Measurements from ENCODE around the gene SMYD3.

SMYD3 gene

DNA sequence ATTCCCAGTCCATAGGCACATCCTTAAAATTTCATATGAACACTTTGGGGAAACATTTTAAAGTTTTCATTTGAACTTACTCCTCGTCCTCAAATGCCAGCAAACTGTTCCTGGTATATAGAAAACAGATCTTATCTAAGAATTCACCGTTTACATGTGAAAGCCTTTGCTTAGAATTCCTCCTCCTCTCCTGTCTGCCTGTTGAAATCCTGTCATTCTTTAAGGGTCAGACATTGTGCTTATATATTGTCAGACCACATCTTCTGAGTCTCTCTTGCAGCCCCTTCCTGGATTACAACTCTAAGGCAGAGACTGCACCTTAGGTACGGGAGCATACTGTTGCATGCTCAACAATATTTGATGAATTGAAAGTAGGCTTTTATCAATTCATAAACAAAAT is 239.7 kb downstream of the SMYD3 start:
- TF ChIP-seq, protein P1, sequence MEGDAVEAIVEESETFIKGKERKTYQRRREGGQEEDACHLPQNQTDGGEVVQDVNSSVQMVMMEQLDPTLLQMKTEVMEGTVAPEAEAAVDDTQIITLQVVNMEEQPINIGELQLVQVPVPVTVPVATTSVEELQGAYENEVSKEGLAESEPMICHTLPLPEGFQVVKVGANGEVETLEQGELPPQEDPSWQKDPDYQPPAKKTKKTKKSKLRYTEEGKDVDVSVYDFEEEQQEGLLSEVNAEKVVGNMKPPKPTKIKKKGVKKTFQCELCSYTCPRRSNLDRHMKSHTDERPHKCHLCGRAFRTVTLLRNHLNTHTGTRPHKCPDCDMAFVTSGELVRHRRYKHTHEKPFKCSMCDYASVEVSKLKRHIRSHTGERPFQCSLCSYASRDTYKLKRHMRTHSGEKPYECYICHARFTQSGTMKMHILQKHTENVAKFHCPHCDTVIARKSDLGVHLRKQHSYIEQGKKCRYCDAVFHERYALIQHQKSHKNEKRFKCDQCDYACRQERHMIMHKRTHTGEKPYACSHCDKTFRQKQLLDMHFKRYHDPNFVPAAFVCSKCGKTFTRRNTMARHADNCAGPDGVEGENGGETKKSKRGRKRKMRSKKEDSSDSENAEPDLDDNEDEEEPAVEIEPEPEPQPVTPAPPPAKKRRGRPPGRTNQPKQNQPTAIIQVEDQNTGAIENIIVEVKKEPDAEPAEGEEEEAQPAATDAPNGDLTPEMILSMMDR (IDR thresholded peaks at IDR 0.05; ENCODE audit: insufficient read depth, low read length, poor library complexity, severe bottlenecking) = no peak
- TF ChIP-seq EZH2phosphoT487 (conservative IDR thresholded peaks at IDR 0.05; ENCODE audit: low read length) = no peak
- Histone ChIP-seq H3K36me3 (ENCODE audit: low read length) (no peaks in the 10 kb centered on the region), H3K9me3 (ENCODE audit: insufficient read depth, low read length) (no peaks in the 10 kb centered on the region), H3K27me3 (ENCODE audit: low read length) (no peaks in the 10 kb centered on the region), H3K9ac (ENCODE audit: low read length) (no peak overlapping the region), H3F3A (ENCODE audit: insufficient read depth) (no peaks in the 10 kb centered on the region), H4K20me1 (ENCODE audit: low read depth, low read length) (no peaks in the 10 kb centered on the region), H3K9me2 (replicated peaks; ENCODE audit: insufficient read depth, low read length) (no peaks in the 10 kb centered on the region), H3K79me2 (ENCODE audit: insufficient read depth, low read length) (no peaks in the 10 kb centered on the region), H3K27ac (ENCODE audit: low read depth, low read length) (no peak overlapping the region), H3K4me2 (ENCODE audit: low read depth, low read length, poor library complexity, severe bottlenecking) (no peak overlapping the region), H3K4me3 (ENCODE audit: insufficient read depth, low read length, poor library complexity, severe bottlenecking) (no peak overlapping the region), H2AFZ (ENCODE audit: low read depth, low read length, severe bottlenecking) (no peak overlapping the region)

DNA sequence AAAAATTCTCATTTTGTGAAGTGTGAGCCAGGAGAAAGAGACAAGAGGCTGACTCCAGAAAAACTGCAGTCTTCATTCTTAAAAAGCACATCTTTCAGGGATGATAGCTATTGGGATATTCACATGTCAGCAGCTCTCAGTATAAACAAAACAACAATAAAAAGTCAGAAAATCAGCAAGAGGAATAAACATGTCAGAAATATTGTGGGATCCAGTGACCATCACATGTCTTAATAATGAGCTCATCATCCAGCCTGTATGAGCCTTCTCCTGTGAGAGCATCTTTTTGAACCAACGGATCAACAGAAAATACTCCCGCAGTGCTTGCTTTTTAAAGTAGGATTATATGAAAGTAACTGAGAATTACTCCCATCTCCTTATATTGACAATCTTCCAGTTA is 241.6 kb downstream of the SMYD3 start:
- Histone ChIP-seq H3F3A (ENCODE audit: insufficient read depth) (no peaks in the 10 kb centered on the region), H4K20me1 (ENCODE audit: low read depth, low read length) (no peaks in the 10 kb centered on the region), H3K36me3 (ENCODE audit: low read length) (no peaks in the 10 kb centered on the region), H2AFZ (ENCODE audit: low read depth, low read length, severe bottlenecking) (no peak overlapping the region), H3K9me2 (replicated peaks; ENCODE audit: insufficient read depth, low read length) (no peaks in the 10 kb centered on the region), H3K27me3 (ENCODE audit: low read length) (no peaks in the 10 kb centered on the region), H3K9me3 (ENCODE audit: insufficient read depth, low read length) (no peaks in the 10 kb centered on the region), H3K9ac (ENCODE audit: low read length) (no peak overlapping the region), H3K79me2 (ENCODE audit: insufficient read depth, low read length) (no peaks in the 10 kb centered on the region), H3K27ac (ENCODE audit: low read depth, low read length) (no peak overlapping the region), H3K4me3 (ENCODE audit: insufficient read depth, low read length, poor library complexity, severe bottlenecking) (no peak overlapping the region), H3K4me2 (ENCODE audit: low read depth, low read length, poor library complexity, severe bottlenecking) (no peak overlapping the region)
- TF ChIP-seq, protein P1 (IDR thresholded peaks at IDR 0.05; ENCODE audit: insufficient read depth, low read length, poor library complexity, severe bottlenecking) = no peak
- no peak for TF ChIP-seq EZH2phosphoT487 (conservative IDR thresholded peaks at IDR 0.05; ENCODE audit: low read length)

DNA sequence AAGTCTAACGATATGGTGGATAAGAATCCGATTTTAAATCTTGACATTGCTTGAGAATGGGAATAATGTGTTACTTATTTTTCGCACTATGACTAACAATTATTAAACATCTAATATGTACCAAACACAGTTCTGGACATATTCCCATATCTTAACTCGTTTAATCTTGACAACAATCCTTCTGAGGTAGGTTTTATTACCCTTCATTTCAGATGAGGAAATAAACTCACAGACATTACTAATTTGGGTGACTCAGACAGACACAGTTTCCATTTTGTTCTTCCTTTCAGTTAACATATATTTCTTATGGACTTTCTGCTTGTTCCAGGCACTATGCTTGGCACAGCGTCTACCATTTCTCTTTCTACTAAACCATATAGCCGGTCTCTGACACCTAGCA is 244.8 kb downstream of the SMYD3 start:
- TF ChIP-seq, protein P1 (IDR thresholded peaks at IDR 0.05; ENCODE audit: insufficient read depth, low read length, poor library complexity, severe bottlenecking) = no peak
- no peak for TF ChIP-seq EZH2phosphoT487 (conservative IDR thresholded peaks at IDR 0.05; ENCODE audit: low read length)
- no peaks in the 10 kb centered on the region for H3F3A ChIP-seq (ENCODE audit: insufficient read depth)
- no peaks in the 10 kb centered on the region for H3K79me2 ChIP-seq (ENCODE audit: insufficient read depth, low read length)
- no peaks in the 10 kb centered on the region for H4K20me1 ChIP-seq (ENCODE audit: low read depth, low read length)
- H3K27ac ChIP-seq (ENCODE audit: low read depth, low read length) = no peak overlapping the region
- H3K4me2 ChIP-seq (ENCODE audit: low read depth, low read length, poor library complexity, severe bottlenecking) = no peak overlapping the region
- no peak overlapping the region for H3K9ac ChIP-seq (ENCODE audit: low read length)
- H3K9me2 ChIP-seq (replicated peaks; ENCODE audit: insufficient read depth, low read length) = no peaks in the 10 kb centered on the region
- H3K27me3 ChIP-seq (ENCODE audit: low read length) = no peaks in the 10 kb centered on the region
- no peak overlapping the region for H2AFZ ChIP-seq (ENCODE audit: low read depth, low read length, severe bottlenecking)
- no peaks in the 10 kb centered on the region for H3K36me3 ChIP-seq (ENCODE audit: low read length)
- H3K9me3 ChIP-seq (ENCODE audit: insufficient read depth, low read length) = no peaks in the 10 kb centered on the region
- H3K4me3 ChIP-seq (ENCODE audit: insufficient read depth, low read length, poor library complexity, severe bottlenecking) = no peak overlapping the region
